Keratinocyte (primary cell): ENCODE results near the gene RUNX1. TPM values are rescaled to one million over a fixed set of nuclear protein-coding genes. Genes with fewer than 3 reads are reported as not detected.

Source experiments
- DNase-seq: peaks from one replicate; pipeline ENCODE4 v3.0.0-alpha.2; 2011; ENCODE audit warnings: low read depth, missing footprints, low spot score
- FAIRE-seq: peaks from 2 replicates; lab custom pipeline; 2011; peaks lifted over from hg19 to GRCh38; lab: Jason Lieb, UNC
- H2AFZ ChIP-seq: 2 replicates; pipeline ENCODE4 v1.6.0; 2012; ENCODE audit warnings: low read length, control low read depth, inconsistent platforms; ENCODE audit not compliant: control insufficient read depth
- H3K27ac ChIP-seq: 2 replicates; pipeline ENCODE4 v1.5.1; 2011; ENCODE audit warnings: low read length; ENCODE audit not compliant: control insufficient read depth, insufficient read depth
- H3K27me3 ChIP-seq: 3 replicates; pipeline ENCODE4 v1.6.0; 2011; ENCODE audit warnings: low read length; ENCODE audit not compliant: control insufficient read depth, insufficient read depth; ENCODE audit errors: extremely low read depth
- H3K36me3 ChIP-seq, 2 experiments: 2 replicates in 1 of 2; 3 replicates in 1 of 2; pipeline ENCODE4 v1.5.1; 2011; ENCODE audit warnings: low read length in 2 of 2, mild to moderate bottlenecking in 1 of 2; ENCODE audit not compliant: control insufficient read depth in 2 of 2, insufficient read depth in 2 of 2; ENCODE audit errors: extremely low read depth in 1 of 2
- H3K4me1 ChIP-seq: 3 replicates; pipeline ENCODE4 v1.5.1; 2011; ENCODE audit warnings: low read length; ENCODE audit not compliant: control insufficient read depth, insufficient read depth; ENCODE audit errors: extremely low read depth
- H3K4me2 ChIP-seq: 3 replicates; pipeline ENCODE4 v1.6.0; 2011; ENCODE audit warnings: low read depth, low read length; ENCODE audit not compliant: control insufficient read depth, insufficient read depth; ENCODE audit errors: extremely low read depth
- H3K4me3 ChIP-seq, 3 experiments: fragments of 200-600 bp in 1 of 3; sonication (generic) in 1 of 3; 2 replicates in 2 of 3; 3 replicates in 1 of 3; pipeline ENCODE4 v1.5.1; 2011 to 2016; ENCODE audit warnings: low read length in 3 of 3, mild to moderate bottlenecking in 3 of 3, control low read depth in 2 of 3, inconsistent platforms in 1 of 3, low read depth in 1 of 3, mixed read lengths in 1 of 3, mixed run types in 1 of 3, moderate library complexity in 1 of 3; ENCODE audit not compliant: control insufficient read depth in 2 of 3, insufficient read depth in 2 of 3; ENCODE audit errors: extremely low read depth in 1 of 3
- H3K79me2 ChIP-seq: 2 replicates; pipeline ENCODE4 v1.6.0; 2012; ENCODE audit warnings: low read length; ENCODE audit not compliant: control insufficient read depth, insufficient read depth
- H3K9ac ChIP-seq: 3 replicates; pipeline ENCODE4 v1.6.0; 2011; ENCODE audit warnings: low read length; ENCODE audit not compliant: control insufficient read depth, insufficient read depth; ENCODE audit errors: extremely low read depth
- H3K9me1 ChIP-seq: 3 replicates; pipeline ENCODE4 v1.6.0; 2011; ENCODE audit warnings: low read length; ENCODE audit not compliant: control insufficient read depth, insufficient read depth; ENCODE audit errors: extremely low read depth
- H3K9me3 ChIP-seq: 2 replicates; pipeline ENCODE4 v1.5.1; 2012; ENCODE audit warnings: low read depth, low read length; ENCODE audit not compliant: control insufficient read depth
- H4K20me1 ChIP-seq: 3 replicates; pipeline ENCODE4 v1.6.0; 2011; ENCODE audit warnings: low read length; ENCODE audit not compliant: control insufficient read depth, insufficient read depth; ENCODE audit errors: extremely low read depth
- EZH2 ChIP-seq: IDR thresholded peaks from one replicate; pipeline ENCODE4 v1.6.1; 2012; ENCODE audit warnings: inconsistent platforms, mild to moderate bottlenecking, low read length, moderate library complexity
- dilution Hi-C: fragments of 300-500 bp; cut with MboI; formaldehyde crosslinking; loops from one replicate; pipeline ENCODE4 v1.7.0; 2020; ENCODE audit warnings: low sequenced_read_pairs; ENCODE audit not compliant: extremely low pct_ligation_motif_present
- polyA plus RNA-seq, 5 experiments: library from polyadenylated mRNA; depleted of rRNA in 3 of 5; stranded (reverse) in 3 of 5; stranded (forward) in 1 of 5; unstranded in 1 of 5; fragments of >200 nt; gene quantifications; 1 replicate in 1 of 5; 2 replicates in 3 of 5; 3 replicates in 1 of 5; pipeline versions ENCODE4 v1.2.1 to v1.2.3, GENCODE V29; 2011 to 2012; ENCODE audit warnings: missing spikeins in 2 of 5, low read depth in 1 of 5, low replicate concordance in 1 of 5
- TF ChIP-seq, protein P1 (sequence below), 3 experiments: IDR thresholded peaks in 1 of 3; conservative IDR thresholded peaks in 1 of 3; optimal IDR thresholded peaks in 1 of 3; 2 replicates in 2 of 3; 3 replicates in 1 of 3; pipeline versions ENCODE3 to v1.5.1; 2011; ENCODE audit warnings: low read length in 3 of 3, mild to moderate bottlenecking in 3 of 3, moderate library complexity in 2 of 3, control low read depth in 1 of 3, inconsistent platforms in 1 of 3; ENCODE audit not compliant: insufficient read depth in 2 of 3; ENCODE audit errors: extremely low read depth in 1 of 3

Gene RUNX1
- polyA plus RNA-seq, 1 donor (not counting 4 experiments of a cell fraction or from before 2014, with no cell fraction given): 44.9 TPM

- Histone ChIP-seq H4K20me1 (no peaks in the 10 kb centered on the region), H3K9ac (no peak overlapping the region), H3K27ac (no peak overlapping the region), H3K4me3 (no peak overlapping the region), H2AFZ (no peak overlapping the region), H3K27me3 (no peaks in the 10 kb centered on the region), H3K79me2 (no peaks in the 10 kb centered on the region), H3K9me1 (no peaks in the 10 kb centered on the region), H3K4me1 (peaks cover 24% of the 10 kb centered on the region), H3K9me3 (no peaks in the 10 kb centered on the region), H3K36me3 (no peaks in the 10 kb centered on the region), H3K4me2 (peak overlapping the region; percentile 29)
- DNase-seq: peak; percentile 33
- FAIRE-seq: peak; percentile 95
- TF ChIP-seq EZH2: no peak
- TF ChIP-seq, protein P1, sequence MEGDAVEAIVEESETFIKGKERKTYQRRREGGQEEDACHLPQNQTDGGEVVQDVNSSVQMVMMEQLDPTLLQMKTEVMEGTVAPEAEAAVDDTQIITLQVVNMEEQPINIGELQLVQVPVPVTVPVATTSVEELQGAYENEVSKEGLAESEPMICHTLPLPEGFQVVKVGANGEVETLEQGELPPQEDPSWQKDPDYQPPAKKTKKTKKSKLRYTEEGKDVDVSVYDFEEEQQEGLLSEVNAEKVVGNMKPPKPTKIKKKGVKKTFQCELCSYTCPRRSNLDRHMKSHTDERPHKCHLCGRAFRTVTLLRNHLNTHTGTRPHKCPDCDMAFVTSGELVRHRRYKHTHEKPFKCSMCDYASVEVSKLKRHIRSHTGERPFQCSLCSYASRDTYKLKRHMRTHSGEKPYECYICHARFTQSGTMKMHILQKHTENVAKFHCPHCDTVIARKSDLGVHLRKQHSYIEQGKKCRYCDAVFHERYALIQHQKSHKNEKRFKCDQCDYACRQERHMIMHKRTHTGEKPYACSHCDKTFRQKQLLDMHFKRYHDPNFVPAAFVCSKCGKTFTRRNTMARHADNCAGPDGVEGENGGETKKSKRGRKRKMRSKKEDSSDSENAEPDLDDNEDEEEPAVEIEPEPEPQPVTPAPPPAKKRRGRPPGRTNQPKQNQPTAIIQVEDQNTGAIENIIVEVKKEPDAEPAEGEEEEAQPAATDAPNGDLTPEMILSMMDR (optimal IDR thresholded peaks at IDR 0.05 in 1 of 3, IDR thresholded peaks at IDR 0.05 in 1 of 3, conservative IDR thresholded peaks at IDR 0.05 in 1 of 3; ENCODE audit: extremely low read depth in 1 of 3, insufficient read depth in 2 of 3, low read length in 3 of 3): no peak
- dilution Hi-C loops: no loop called here
Measured at GRCh38 chr21:34743831-34744230, 305.3 kb downstream of the RUNX1 start.

DNA sequence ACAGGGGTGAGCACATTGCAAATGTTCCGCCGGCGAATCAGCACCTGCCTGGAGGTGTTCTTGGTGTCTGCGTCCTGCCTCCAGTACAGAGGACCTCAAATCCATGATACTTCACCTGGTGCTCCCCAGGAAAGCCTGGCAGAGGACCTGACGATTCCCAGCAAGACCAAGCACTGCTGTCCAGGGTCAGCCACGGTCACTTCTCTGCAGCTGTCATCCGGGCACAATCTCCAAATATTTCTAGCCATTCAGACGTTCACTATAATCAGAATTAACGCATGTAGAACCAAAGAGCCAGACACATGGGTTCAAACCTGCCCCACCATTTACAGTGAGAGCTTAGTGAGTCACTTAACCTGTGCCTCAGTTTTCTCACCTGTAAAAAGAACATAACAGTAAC is 305.8 kb downstream of the RUNX1 start:
- Histone ChIP-seq H3K4me3 (no peak overlapping the region), H3K4me2 (peak overlapping the region; percentile 29), H4K20me1 (no peaks in the 10 kb centered on the region), H3K9me1 (no peaks in the 10 kb centered on the region), H3K4me1 (peaks cover 24% of the 10 kb centered on the region), H3K9ac (no peak overlapping the region), H3K79me2 (no peaks in the 10 kb centered on the region), H3K9me3 (no peaks in the 10 kb centered on the region), H3K27ac (no peak overlapping the region), H3K27me3 (no peaks in the 10 kb centered on the region), H3K36me3 (no peaks in the 10 kb centered on the region), H2AFZ (no peak overlapping the region)
- DNase-seq (no peak), FAIRE-seq (no peak)
- dilution Hi-C loops: no loop called here
- no peak for TF ChIP-seq EZH2
- TF ChIP-seq, protein P1 (optimal IDR thresholded peaks at IDR 0.05 in 1 of 3, IDR thresholded peaks at IDR 0.05 in 1 of 3, conservative IDR thresholded peaks at IDR 0.05 in 1 of 3; ENCODE audit: extremely low read depth in 1 of 3, insufficient read depth in 2 of 3, low read length in 3 of 3): no peak
